HT-29 (cell line): Measurements from ENCODE around the gene CHD8. TPM values are rescaled to one million over a fixed set of nuclear protein-coding genes. Genes with fewer than 3 reads are reported as not detected.
"Not testable (repeated sequence)": the region's sequence is repeated elsewhere in the genome, so short reads cannot be mapped to it uniquely, and the experiment has no call there.

Experiments used
- DNase-seq: peaks from one replicate; pipeline ENCODE4 v3.0.0-alpha.2; 2015; ENCODE audit warnings: low spot score
- total RNA-seq: library from RNA; depleted of rRNA; stranded (reverse); fragments of >200 nt; shearing (Covaris generic); gene quantifications from 2 replicates; pipeline ENCODE4 v1.2.3, GENCODE V29; 2014

Gene CHD8
- total RNA-seq, 1 experiment from 2014 or later = 36.1 TPM

- DNase-seq = no peak
Observed at GRCh38 chr14:21436567-21437062, 19.3 kb downstream of the CHD8 start.

DNA sequence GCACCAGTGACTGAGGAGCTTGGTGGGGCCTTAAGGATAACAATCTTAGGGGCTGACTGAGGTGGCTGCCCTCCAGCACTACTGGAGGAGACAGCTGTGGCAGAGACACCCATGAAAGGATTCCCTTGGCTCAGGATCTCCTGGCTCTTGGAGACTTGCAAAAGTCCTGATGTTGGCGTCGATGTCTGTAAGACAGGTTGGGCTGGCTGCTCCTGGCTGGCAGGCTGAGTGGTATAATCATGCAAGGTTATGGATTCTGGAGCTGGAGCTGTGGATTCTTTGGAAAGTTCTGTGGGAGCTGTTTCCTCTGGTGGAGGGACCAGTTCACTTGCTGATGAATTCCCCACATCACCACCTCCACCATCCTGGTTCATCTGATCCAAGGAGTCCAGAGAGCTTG lies 24.8 kb downstream of the CHD8 start:
- no peak for DNase-seq

GRCh38 chr14:21428930-21429329 lies 27.0 kb downstream of the CHD8 start:
- no peak for DNase-seq

- no peak for DNase-seq
Observed at GRCh38 chr14:21426692-21427091, 29.2 kb downstream of the CHD8 start.

GRCh38 chr14:21419528-21419927 lies 36.4 kb downstream of the CHD8 start:
- no peak for DNase-seq

DNA sequence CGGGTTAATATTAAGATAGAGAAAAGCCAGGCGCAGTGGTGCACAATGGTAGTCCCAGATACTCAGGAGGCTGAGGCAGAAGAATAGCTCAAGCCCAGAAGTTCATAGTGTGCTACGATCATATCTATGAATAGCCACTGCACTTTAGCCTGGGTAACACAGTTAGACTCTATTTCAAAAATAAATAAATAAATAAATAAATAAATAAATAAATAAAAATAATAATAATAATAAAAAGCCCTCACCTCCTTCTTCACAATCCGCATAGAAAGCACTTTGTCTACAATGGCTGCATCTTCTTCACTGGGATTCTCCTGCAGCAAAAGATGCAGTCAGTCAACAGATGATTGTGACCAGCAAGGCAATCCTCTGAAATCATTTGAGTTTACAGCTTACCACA lies 40.6 kb downstream of the CHD8 start:
- DNase-seq = no peak

DNA sequence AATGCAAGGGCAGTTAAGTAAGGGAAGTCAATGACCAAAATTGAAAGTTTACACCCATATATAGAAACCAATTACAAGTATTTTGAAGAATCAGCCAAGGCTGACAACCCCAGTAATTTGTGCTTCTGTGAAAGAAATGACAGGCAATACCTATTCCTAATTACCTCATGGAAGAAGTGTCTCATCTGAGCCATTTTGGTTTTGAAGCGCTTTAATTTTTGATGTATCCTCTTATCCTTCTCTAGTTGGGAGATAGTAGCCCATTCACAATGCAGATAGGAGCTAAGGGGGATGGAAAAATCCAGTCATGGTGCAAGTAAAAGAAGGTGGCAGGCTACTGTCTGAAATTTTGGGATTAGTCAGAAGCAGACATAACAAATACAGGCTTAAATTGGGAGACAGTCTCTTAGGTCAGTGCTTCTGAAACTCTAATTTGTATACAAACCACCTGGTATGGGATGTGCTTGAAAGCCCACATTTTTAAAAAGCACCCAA lies 41.7 kb downstream of the CHD8 start:
- no peak for DNase-seq

DNA sequence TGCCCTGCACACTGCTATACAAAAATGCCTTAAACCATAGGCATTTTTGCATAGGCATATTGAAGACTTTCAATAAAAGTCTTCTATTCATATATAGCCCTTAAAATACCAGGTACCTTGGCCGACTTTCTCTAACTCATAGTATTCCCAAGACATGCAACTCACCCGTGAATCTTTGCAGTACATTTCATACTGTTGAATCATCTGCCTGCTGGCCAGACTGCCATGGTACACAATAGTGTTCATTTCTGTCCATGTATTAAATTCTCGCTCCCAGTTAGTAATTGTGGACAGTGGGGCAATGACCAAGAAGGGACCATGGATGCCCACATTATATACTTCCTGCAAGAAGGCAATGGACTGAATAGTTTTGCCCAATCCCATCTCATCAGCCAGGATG lies 47.8 kb downstream of the CHD8 start:
- no peak for DNase-seq

- DNase-seq = no peak
Observed at GRCh38 chr14:21406213-21406612, 49.7 kb downstream of the CHD8 start.

DNA sequence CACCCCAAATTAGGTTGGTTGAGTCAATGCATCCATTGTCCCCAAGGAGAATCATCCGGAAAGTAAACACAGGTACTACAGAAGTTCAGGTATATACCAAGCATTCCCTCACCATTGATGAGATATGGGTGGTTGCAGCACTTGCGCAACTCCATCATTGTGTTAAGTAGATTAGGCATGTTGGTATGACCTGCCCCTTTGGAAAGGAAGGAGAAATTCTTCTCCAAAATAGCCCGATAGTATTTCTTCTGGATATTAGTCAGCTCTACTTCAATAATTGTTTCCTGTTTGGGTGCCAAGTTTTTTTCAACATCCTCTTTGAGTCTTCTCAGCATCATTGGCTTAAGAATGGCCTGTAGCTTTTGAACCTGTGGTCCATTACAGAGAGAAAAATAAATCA lies 50.8 kb downstream of the CHD8 start:
- DNase-seq = no peak

GRCh38 chr14:21399311-21399870 lies 56.5 kb downstream of the CHD8 start:
- DNase-seq = no peak

- DNase-seq = no peak
Observed at GRCh38 chr14:21398901-21399300, 57.0 kb downstream of the CHD8 start.

GRCh38 chr14:21395450-21395849 lies 60.5 kb downstream of the CHD8 start:
- DNase-seq = no peak

GRCh38 chr14:21385188-21385904 lies 70.6 kb downstream of the CHD8 start:
- DNase-seq = peak; percentile 1

DNA sequence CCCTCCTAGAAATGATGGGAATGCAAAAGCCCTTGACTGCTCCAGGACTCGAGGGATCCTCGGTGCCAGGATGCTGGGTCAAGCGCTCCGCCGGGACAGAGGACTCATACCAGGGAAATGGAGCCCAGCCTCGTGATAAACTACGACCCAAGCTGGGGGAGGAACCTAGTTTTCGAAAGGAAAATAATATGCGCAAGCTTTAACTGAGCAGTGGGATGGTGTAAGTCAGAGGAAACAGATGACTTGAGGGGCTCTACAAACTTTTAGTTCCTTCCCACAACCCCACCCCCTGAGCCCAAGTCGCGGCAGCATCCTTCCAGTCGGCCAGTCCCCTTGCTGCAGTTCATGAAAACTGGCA lies 71.5 kb downstream of the CHD8 start:
- DNase-seq = no peak

GRCh38 chr14:21383848-21384493 lies 72.0 kb downstream of the CHD8 start, which contains the start of gene SUPT16H:
Gene SUPT16H, minus strand, starts transcription at chr14:21384019. Its CDS starts 92 bp downstream, at chr14:21383927.
- peak; percentile 94 for DNase-seq

DNA sequence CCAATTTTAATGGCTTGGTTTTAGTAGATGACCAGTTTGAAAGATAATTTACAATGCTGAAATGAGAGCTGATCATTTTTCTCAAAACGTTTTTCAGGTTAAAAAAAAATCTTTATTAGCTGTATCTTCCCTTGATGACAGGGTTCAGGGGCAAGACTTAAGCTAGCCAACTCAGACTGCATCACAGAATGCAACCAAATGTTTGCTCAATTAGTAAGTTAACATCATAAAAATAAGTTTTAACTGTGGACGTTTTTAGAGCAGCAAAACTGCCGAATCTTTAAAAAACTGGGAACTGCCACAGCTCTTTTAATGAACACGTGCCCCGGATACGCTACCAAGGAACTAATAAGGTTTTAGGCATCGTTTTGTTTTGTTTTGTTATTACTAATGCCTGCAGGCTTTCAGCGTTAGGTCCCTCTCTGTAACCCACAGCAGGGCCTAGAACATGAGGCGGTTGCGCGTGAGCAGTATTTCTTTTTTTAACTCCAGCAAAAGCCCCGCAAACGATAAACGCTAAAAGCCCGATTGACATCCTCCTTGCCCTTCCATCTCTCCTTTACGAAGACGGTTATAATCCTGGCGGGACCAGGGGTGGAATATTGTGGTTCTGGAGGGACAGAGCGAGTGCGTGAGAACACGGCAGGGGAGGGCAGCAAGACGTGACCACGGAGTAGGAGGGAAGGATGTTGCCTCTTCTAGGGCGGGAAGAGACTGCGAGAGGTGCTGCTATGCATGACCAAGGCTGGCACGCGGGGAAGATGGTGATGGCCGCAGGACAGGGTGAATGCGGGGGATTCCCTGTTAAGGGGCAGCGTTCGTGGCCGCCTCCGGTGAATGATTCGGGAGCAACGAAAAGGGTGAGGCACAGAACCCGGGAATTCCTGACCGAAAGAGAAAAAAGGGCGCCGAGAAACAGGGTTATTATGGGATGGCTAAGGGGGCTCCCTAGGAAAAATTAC lies 72.8 kb downstream of the CHD8 start:
- peak; percentile 45 for DNase-seq

DNA sequence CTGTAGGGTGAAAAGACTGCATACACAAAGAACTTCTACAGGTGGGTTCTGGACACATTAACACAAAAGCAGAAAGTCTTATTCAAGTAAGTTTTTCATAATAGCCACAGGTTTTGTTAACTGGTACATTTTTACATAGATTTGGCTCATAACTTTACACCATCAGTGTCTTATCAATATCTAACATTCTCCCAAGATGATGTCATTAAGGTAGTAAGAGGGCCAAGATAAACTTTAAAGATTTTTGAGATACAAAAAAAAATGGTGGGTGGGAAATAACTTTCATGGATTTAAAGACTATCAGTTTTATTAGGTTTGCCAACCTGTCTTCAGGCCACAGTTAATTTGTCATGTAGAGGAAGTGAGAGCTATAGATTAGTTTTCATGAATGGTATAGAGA lies 73.8 kb downstream of the CHD8 start:
- no peak for DNase-seq

- no peak for DNase-seq
Observed at GRCh38 chr14:21379338-21379737, 76.6 kb downstream of the CHD8 start.

- no peak for DNase-seq
Observed at GRCh38 chr14:21373980-21374379, 81.9 kb downstream of the CHD8 start.

DNA sequence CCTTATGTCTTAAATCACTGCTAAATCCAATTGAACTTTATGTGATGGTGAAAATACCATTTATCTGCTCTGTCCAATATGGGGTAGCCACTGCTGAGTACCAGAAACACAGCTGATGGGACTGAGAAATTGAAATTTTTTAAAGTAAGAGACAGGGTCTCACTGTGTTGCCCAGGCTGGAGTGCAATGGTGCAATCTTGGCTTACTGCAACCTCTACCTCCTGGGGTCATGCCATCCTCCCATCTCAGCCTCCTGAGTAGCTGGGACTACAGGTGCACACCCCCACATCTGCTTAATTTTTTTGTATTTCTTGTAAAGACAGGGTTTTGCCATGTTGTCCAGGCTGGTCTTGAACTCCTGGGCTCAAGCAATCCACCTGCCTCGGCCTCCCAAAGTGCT lies 83.1 kb downstream of the CHD8 start:
- DNase-seq = not testable (repeated sequence)
